ENCODE measurements around the gene CADPS.

- TF ChIP-seq CTCF (IDR thresholded peaks at IDR 0.05) = no peak
- no peak for TF ChIP-seq ZFX (IDR thresholded peaks at IDR 0.05; ENCODE audit: borderline replicate concordance)
Measured at GRCh38 chr3:62587169-62587568, 288.0 kb downstream of the CADPS start.

All from 22Rv1 (cell line).